HG03108 (cell line): ENCODE data around the gene QSOX2.

Source experiments
- ATAC-seq: cut with Tn5 transposase; IDR thresholded peaks from one replicate; pipeline ENCODE4 v1.9.1; 2021; ENCODE audit warnings: moderate library complexity; ENCODE audit not compliant: unreplicated experiment

QSOX2 gene

GRCh38 chr9:136223871-136224640 lies 21.6 kb downstream of the QSOX2 start:
- ATAC-seq: no peak

GRCh38 chr9:136222906-136223285 lies 22.7 kb downstream of the QSOX2 start:
- no peak for ATAC-seq

GRCh38 chr9:136222166-136222905 lies 23.3 kb downstream of the QSOX2 start:
- ATAC-seq: no peak

- no peak for ATAC-seq
Observed at GRCh38 chr9:136220017-136220729, 25.4 kb downstream of the QSOX2 start.

GRCh38 chr9:136219276-136219675 lies 26.3 kb downstream of the QSOX2 start:
- ATAC-seq: no peak

GRCh38 chr9:136218673-136219072 lies 26.9 kb downstream of the QSOX2 start:
- no peak for ATAC-seq

- no peak for ATAC-seq
Observed at GRCh38 chr9:136218271-136218670, 27.3 kb downstream of the QSOX2 start.

- ATAC-seq: no peak
Observed at GRCh38 chr9:136216541-136217244, 28.9 kb downstream of the QSOX2 start.

GRCh38 chr9:136213733-136214132 lies 31.9 kb downstream of the QSOX2 start:
- no peak for ATAC-seq

GRCh38 chr9:136212345-136212950 lies 33.2 kb downstream of the QSOX2 start:
- ATAC-seq: no peak

GRCh38 chr9:136211441-136212344 lies 33.9 kb downstream of the QSOX2 start:
- ATAC-seq: no peak

- ATAC-seq: no peak
Observed at GRCh38 chr9:136211006-136211405, 34.6 kb downstream of the QSOX2 start.

- ATAC-seq: no peak
Observed at GRCh38 chr9:136210276-136210675, 35.3 kb downstream of the QSOX2 start.

GRCh38 chr9:136209786-136210185 lies 35.8 kb downstream of the QSOX2 start:
- no peak for ATAC-seq

- ATAC-seq: no peak
Observed at GRCh38 chr9:136209232-136209631, 36.4 kb downstream of the QSOX2 start.

GRCh38 chr9:136208675-136209074 lies 36.9 kb downstream of the QSOX2 start:
- no peak for ATAC-seq

- ATAC-seq: no peak
Observed at GRCh38 chr9:136207616-136208015, 38.0 kb downstream of the QSOX2 start.

- no peak for ATAC-seq
Observed at GRCh38 chr9:136206602-136207275, 38.9 kb downstream of the QSOX2 start.

- ATAC-seq: no peak
Observed at GRCh38 chr9:136205707-136205992, 40.0 kb downstream of the QSOX2 start.
